Effector memory CD4-positive, alpha-beta T cell (primary cell): ENCODE data around the gene CCNE1.
"Not testable (repeated sequence)": the region's sequence is repeated elsewhere in the genome, so short reads cannot be mapped to it uniquely, and the experiment has no call there.

Experiments
- DNase-seq, 3 donors: peaks; one replicate each; pipeline ENCODE4 v3.0.0-alpha.2; 2020
- H3K27ac ChIP-seq: 2 replicates; pipeline ENCODE4 v1.7.0; 2013; ENCODE audit warnings: mild to moderate bottlenecking, low read length, moderate library complexity; ENCODE audit not compliant: insufficient read depth, poor library complexity, severe bottlenecking
- H3K27me3 ChIP-seq: replicated peaks from 2 replicates; pipeline ENCODE4 v1.7.0; 2013; ENCODE audit warnings: mild to moderate bottlenecking, low read length; ENCODE audit not compliant: insufficient read depth, control insufficient read depth, poor library complexity, severe bottlenecking
- H3K36me3 ChIP-seq: 2 replicates; pipeline ENCODE4 v1.7.0; 2013; ENCODE audit warnings: mild to moderate bottlenecking, low read length, moderate library complexity; ENCODE audit not compliant: control insufficient read depth, insufficient read depth
- H3K4me1 ChIP-seq: 2 replicates; pipeline ENCODE4 v1.7.0; 2013; ENCODE audit warnings: low read length, mild to moderate bottlenecking; ENCODE audit not compliant: control insufficient read depth, insufficient read depth, poor library complexity, severe bottlenecking
- H3K4me3 ChIP-seq: 2 replicates; pipeline ENCODE4 v1.7.0; 2013; ENCODE audit warnings: low read length, low read depth, mild to moderate bottlenecking; ENCODE audit not compliant: insufficient read depth, poor library complexity, severe bottlenecking
- H3K9me3 ChIP-seq: 2 replicates; pipeline ENCODE4 v1.7.0; 2013; ENCODE audit warnings: mild to moderate bottlenecking, low read length, moderate library complexity; ENCODE audit not compliant: control insufficient read depth

Gene CCNE1

DNA sequence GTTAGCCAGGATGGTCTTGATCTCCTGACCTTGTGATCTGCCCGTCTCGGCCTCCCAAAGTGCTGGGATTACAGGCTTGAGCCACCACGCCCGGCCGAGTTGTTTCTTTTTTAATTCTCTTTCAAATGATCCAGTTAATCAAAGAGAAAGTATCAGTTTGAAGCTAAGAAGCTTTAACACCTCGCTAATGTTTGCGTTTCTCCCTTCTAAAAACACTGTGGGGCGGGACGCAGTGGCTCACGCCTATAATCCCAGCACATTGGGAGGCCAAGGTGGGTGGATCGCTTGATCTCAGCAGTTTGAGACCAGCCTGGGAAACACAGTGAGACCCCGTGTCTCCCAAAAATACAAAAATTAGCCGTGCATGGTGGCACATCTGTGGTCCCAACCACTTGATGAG, 7.8 kb upstream of the CCNE1 start:
- H3K27me3 ChIP-seq, H3K36me3 ChIP-seq, H3K9me3 ChIP-seq, H3K4me3 ChIP-seq, DNase-seq, H3K27ac ChIP-seq, H3K4me1 ChIP-seq: not testable (repeated sequence)

DNA sequence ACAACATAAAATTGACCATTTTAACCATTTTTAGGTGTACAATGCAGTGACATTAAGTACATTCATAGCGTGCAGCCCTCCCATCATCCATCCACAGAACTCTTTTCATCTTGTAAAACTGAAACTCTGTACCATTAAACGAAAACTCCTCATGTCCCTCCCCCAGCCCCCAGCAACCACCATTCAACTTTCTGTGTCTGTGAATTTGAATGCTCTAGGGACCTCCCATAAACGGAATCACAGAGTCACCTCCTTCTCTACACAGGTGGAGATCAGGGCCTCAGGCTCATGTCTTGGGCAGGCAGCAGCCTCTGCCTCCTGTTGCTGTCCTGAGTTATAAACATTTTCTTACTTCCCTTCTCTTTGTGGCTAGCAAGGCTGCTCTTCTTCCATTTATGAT, 7.3 kb upstream of the CCNE1 start:
- Histone ChIP-seq H3K4me3 (no peak overlapping the region), H3K27me3 (no peaks in the 10 kb centered on the region), H3K27ac (no peak overlapping the region), H3K9me3 (no peaks in the 10 kb centered on the region), H3K4me1 (no peaks in the 10 kb centered on the region), H3K36me3 (no peaks in the 10 kb centered on the region)
- DNase-seq: no peak

DNA sequence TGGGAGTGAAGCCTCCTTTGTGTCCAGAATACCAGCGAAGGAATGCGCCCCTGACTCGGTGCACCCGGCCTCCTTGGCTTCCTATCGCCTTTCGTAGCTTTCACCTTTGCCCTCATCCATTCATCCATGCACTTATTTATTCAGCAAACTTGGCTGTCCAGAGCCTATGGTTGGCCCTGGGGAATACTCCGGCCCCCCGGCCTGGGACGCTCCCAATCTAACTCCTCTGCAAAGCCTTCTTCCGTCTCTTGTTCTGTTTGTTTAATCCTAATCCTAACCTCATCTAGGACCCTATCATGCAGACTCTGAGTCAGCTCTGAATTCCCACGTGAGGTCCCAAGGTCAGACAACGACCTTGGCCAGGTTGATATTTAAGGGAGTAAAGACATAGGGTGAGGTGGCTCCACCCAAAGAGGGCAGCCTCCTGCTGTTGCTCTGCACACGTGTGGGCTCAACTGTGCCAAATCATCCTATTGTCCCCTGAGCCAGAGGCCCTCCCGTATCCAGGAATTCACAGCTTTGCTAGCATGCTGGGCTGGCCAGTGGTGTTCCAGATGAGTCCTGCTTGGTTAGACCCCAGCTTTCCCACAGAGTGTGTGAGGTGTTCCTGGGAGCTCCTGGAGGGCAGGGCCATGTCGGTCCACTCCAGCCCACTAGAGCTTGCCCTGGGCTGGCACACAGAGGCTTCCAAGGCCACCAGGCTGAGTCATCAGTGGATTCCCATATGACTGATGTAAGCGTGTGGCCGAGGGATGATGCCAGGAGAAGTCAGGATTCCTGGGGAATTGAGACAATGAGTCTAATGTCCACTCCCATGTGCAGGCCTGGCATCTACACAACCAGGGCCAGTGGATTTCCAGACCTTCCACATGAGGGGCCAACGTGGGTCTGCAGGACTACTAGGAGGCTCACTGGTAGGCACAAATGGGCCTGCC, 6.5 kb upstream of the CCNE1 start:
- Histone ChIP-seq H3K27me3 (no peaks in the 10 kb centered on the region), H3K27ac (no peak overlapping the region), H3K36me3 (no peaks in the 10 kb centered on the region), H3K4me3 (no peak overlapping the region), H3K9me3 (no peaks in the 10 kb centered on the region), H3K4me1 (no peaks in the 10 kb centered on the region)
- DNase-seq: no peak

DNA sequence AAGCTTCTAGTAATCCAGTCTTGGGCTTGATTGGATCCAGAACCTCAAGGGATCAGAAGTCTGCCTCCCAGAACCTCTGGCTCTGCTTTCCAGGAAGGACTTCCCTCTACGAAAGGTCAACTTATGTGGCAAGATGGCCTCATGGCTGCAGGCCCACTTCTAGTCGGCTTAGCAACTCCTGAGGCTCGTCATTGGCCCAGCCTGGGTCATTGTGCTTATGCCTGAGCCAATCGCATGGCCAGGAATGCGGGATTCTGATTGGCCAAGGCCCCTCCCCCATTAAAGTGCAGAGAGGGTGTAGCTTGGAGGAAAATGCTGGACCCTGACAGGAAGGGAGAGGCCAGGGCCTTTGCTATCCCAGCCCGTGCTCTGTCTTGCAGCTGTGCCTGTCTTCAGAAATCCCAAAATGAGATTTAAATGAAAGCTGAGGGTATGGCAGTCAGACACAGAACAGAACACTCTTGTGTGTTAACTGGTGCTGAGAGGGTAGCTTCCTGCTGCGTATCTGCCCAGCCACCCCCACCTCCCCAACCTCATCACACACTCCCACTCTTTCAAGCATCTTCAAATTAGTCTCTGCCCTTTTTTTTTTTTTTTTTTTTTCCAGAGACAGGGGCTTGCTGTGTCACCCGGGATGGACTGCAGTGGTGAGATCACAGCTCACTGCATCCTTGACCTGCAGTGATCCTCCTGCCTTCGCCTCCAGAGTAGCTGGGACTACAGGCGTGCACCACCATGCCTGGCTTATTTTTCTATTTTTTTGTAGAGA, 5.5 kb upstream of the CCNE1 start:
- DNase-seq: no peak
- Histone ChIP-seq H3K36me3 (no peaks in the 10 kb centered on the region), H3K27me3 (no peaks in the 10 kb centered on the region), H3K27ac (no peak overlapping the region), H3K4me3 (no peak overlapping the region), H3K9me3 (no peaks in the 10 kb centered on the region), H3K4me1 (no peaks in the 10 kb centered on the region)

DNA sequence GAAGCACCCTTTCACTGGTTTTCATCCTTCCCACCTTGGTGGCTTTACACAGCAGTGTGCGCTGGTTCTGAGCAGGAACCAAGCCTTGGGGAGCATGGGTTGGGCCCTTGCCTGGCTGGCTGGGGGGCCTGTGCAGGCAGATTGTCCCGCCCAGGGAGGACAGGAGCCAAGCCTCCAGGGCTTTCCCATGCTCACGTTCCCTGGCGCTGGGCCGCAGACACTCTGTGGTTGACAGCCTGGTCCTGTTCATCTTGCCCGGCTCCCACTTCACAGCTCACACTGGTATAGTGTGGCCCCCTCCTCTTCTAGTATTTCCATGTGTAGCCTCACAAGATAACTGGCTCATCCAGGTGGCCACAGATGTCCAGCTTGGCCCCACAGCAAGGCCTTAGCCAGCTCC, 4.6 kb upstream of the CCNE1 start:
- Histone ChIP-seq H3K4me1 (no peaks in the 10 kb centered on the region), H3K36me3 (no peaks in the 10 kb centered on the region), H3K9me3 (no peaks in the 10 kb centered on the region), H3K27ac (no peak overlapping the region), H3K4me3 (no peak overlapping the region), H3K27me3 (no peaks in the 10 kb centered on the region)
- DNase-seq: no peak

DNA sequence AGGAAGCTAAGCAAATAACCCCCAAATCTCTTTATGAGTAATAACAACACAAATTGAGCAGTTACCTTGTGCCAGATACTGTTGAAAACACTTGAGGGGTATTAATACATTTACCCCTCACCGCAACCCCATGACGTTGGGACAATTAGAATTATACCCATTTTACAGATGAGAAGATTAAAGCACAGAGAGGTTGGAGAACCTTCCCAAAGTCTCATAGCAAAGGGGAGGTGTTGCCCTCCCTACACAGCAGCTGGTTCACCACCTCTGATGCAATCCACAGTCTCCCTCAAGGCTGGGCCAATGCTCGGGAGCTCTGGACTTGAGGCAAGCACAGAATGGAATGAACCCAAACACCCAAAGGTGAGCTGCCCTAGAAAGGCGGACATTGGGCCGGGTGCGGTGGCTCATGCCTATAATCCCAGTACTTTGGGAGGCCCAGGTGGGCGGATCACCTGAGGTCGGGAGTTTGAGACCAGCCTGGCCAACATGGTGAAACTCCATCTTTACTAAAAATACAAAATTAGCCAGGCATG, 3.9 kb upstream of the CCNE1 start:
- DNase-seq: no peak
- Histone ChIP-seq H3K27me3 (no peaks in the 10 kb centered on the region), H3K4me3 (no peak overlapping the region), H3K9me3 (no peaks in the 10 kb centered on the region), H3K36me3 (no peaks in the 10 kb centered on the region), H3K27ac (no peak overlapping the region), H3K4me1 (no peaks in the 10 kb centered on the region)

DNA sequence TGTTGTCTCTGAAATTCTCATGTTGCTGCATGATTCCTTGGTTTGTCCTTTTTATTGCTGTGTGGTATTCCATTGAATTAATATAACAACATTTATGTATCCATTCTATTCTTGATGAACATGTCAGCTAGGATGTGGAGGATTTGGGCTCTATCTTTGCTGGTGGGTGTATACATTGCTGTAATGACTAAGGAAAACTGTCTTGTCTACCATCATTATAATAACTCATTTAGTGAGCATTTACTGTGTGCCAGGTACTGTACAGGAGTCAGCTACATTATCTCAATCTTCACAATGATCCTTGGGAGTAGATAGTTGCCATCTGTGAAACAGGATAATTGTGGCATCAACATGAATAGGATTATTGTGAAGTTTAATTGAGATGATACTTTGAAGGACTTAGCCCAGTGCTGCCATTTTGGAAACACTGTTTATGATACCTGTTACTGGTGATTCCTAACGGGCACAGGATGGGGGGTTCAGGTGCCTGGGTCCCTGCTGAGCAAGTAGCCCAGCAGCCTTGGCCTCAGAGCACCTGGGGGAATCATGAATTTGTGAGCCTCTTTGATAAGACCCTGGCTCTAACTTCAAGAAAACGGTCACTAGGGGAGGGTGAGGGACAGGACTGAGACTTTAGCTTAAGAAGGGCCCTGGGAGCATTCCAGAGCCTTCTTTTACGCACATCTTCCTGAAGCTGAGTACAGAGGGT, 1.8 kb upstream of the CCNE1 start:
- Histone ChIP-seq H3K27ac (no peak overlapping the region), H3K27me3 (no peaks in the 10 kb centered on the region), H3K9me3 (no peaks in the 10 kb centered on the region), H3K4me3 (no peak overlapping the region), H3K36me3 (no peaks in the 10 kb centered on the region), H3K4me1 (no peaks in the 10 kb centered on the region)
- no peak for DNase-seq

DNA sequence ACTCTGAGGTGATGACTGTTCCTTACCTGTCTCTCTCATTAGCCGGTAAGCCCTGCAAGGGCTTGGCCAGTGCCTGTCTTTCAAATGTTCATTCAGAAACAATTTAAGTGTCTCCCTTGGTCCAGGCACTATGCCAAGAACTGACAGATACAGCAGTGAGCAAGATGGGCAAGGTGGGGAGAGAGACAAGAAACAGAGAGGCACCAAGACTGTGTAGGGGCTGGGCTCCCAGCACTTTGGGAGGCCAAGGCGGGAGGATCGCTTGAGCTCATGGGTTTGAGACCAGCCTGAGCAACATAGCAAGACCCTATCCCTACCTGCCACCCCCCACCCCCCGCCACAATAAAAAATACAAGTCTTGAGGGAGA, 1.3 kb upstream of the CCNE1 start:
- no peak for DNase-seq
- Histone ChIP-seq H3K36me3 (no peaks in the 10 kb centered on the region), H3K4me3 (no peak overlapping the region), H3K4me1 (no peaks in the 10 kb centered on the region), H3K27me3 (no peaks in the 10 kb centered on the region), H3K9me3 (no peaks in the 10 kb centered on the region), H3K27ac (no peak overlapping the region)

DNA sequence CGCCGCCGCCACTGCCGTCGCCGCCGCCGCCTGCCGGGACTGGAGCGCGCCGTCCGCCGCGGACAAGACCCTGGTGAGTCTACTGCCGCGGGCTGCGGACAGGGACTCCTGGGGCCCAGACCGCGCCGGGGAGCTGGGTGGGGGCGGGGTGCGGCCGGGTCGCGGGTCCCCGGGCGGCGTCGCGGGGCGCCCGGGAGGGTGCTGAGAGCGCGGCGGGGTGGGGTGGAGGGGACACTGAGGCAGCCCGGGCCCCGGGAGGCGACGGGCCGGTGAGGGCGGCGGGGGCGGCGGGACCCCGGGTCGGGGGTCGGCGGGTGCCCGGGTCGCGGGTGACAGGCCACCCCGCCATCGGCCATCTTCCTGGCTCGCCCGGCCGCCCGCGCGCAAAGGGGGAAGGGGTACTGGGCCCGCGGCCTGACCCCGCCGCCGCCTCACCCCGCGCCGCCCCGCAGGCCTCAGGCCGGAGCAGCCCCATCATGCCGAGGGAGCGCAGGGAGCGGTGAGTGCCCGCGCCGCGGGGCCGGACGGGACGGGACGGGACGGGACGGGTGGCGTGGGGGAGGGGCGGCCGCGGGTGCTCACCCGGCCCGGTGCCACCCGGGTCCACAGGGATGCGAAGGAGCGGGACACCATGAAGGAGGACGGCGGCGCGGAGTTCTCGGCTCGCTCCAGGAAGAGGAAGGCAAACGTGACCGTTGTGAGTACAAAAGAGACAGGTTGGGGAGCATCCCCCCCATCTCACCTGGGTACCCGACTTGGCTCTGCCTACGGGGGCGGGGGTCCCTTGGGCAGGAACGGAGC, 489 bp downstream of the CCNE1 start:
- Histone ChIP-seq H3K27me3 (no peaks in the 10 kb centered on the region), H3K27ac (no peak overlapping the region), H3K4me3 (peak overlapping the region; percentile 35), H3K4me1 (no peaks in the 10 kb centered on the region), H3K36me3 (no peaks in the 10 kb centered on the region), H3K9me3 (no peaks in the 10 kb centered on the region)
- peak in 1 of 3 donors; percentile 8 for DNase-seq
